ENCODE measurements around the gene RTTN.

Gene RTTN

DNA sequence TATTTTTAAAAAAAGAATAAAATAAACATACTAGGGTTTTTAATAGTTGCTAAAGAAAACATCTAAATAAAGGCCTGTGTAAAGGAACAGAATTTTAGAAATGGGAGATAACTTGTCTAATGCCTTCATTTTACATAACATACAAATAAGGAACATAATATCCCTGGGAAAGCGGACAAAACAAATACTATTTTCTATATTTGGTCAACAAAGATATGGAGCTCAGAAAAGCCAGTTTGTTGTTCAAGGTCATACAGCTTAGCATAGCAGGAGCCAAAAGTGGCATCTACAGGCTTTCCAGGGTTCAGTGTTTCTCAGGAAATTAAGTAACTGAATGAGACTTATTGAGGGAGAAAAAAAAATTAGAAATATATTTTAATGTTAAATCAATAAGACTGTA, 184.4 kb downstream of the RTTN start:
- TF ChIP-seq POLR2AphosphoS5 (IDR thresholded peaks at IDR 0.05; ENCODE audit: low read depth, low read length): no peak
- TF ChIP-seq TAF1 (IDR thresholded peaks at IDR 0.05; ENCODE audit: borderline replicate concordance, insufficient read depth, low read length): no peak
- TF ChIP-seq, protein P1, sequence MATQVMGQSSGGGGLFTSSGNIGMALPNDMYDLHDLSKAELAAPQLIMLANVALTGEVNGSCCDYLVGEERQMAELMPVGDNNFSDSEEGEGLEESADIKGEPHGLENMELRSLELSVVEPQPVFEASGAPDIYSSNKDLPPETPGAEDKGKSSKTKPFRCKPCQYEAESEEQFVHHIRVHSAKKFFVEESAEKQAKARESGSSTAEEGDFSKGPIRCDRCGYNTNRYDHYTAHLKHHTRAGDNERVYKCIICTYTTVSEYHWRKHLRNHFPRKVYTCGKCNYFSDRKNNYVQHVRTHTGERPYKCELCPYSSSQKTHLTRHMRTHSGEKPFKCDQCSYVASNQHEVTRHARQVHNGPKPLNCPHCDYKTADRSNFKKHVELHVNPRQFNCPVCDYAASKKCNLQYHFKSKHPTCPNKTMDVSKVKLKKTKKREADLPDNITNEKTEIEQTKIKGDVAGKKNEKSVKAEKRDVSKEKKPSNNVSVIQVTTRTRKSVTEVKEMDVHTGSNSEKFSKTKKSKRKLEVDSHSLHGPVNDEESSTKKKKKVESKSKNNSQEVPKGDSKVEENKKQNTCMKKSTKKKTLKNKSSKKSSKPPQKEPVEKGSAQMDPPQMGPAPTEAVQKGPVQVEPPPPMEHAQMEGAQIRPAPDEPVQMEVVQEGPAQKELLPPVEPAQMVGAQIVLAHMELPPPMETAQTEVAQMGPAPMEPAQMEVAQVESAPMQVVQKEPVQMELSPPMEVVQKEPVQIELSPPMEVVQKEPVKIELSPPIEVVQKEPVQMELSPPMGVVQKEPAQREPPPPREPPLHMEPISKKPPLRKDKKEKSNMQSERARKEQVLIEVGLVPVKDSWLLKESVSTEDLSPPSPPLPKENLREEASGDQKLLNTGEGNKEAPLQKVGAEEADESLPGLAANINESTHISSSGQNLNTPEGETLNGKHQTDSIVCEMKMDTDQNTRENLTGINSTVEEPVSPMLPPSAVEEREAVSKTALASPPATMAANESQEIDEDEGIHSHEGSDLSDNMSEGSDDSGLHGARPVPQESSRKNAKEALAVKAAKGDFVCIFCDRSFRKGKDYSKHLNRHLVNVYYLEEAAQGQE (IDR thresholded peaks at IDR 0.05; ENCODE audit: insufficient read depth in 1 of 2, low read depth in 2 of 2, low read length in 2 of 2): no peak

DNA sequence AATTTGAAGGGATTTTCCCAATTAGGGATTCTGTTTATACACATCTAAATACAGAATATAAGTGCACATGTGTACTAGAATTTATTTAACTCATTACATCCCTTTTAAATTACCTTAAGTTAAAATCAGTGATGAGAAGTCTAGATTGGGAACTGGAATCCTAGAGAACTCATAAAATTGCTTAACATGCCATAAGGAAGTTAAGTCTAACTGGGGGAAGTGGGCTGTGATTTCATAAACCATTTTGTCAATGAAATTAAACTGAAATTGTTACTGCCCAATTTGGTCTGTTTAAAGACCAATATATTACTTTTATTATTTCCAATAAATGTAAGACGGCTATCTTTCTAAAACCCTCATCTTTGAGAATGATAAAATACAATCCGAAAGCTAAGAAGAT, 185.5 kb downstream of the RTTN start:
- TF ChIP-seq POLR2AphosphoS5 (IDR thresholded peaks at IDR 0.05; ENCODE audit: low read depth, low read length): no peak
- no peak for TF ChIP-seq TAF1 (IDR thresholded peaks at IDR 0.05; ENCODE audit: borderline replicate concordance, insufficient read depth, low read length)
- no peak for TF ChIP-seq FOXP2 (optimal IDR thresholded peaks at IDR 0.05; ENCODE audit: borderline replicate concordance, extremely low read depth, extremely low read length, insufficient read depth)
- TF ChIP-seq, protein P1 (IDR thresholded peaks at IDR 0.05; ENCODE audit: insufficient read depth in 1 of 2, low read depth in 2 of 2, low read length in 2 of 2): no peak
- TF ChIP-seq SIN3A (IDR thresholded peaks at IDR 0.05; ENCODE audit: borderline replicate concordance, insufficient read depth, low read length): no peak

DNA sequence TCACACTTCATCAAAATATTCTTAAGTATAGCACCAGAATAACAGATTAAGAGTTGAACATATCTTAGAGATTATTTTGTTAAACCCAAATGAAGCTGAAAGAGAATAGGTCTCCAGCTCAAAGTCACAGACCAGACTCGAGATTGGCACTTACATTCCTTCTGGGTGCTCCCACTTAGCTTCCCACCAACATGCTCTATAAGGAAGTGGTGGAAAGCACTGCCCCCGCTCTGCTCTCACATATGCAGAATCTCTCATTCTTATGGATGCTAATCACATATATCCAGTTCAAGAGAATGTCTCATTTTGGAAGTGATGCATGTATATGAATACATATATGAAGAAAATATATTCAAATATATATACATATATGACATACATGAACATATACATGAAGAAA, 186.4 kb downstream of the RTTN start:
- TF ChIP-seq POLR2AphosphoS5 (IDR thresholded peaks at IDR 0.05; ENCODE audit: low read depth, low read length) (no peak), TAF1 (IDR thresholded peaks at IDR 0.05; ENCODE audit: borderline replicate concordance, insufficient read depth, low read length) (no peak)

DNA sequence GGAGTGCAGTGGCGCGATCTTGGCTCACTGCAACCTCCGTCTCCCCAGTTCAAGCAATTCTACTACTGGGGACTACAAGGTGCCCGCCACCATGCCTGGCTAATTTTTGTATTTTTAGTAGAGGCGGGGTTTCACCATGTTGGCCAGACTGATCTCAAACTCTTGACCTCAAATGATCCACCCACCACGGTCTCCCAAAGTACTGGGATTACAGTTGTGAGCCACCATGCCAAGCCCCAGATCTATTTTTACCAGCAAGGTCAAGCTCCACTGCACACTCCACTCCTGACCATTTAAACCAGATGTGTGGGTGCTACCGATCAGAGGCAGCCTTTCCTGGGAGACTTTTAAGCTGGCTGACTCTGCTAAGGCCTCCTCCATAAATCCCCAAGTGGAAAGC, 190.4 kb downstream of the RTTN start:
- no peak for TF ChIP-seq TAF1 (IDR thresholded peaks at IDR 0.05; ENCODE audit: borderline replicate concordance, insufficient read depth, low read length)
- no peak for TF ChIP-seq FOXP2 (optimal IDR thresholded peaks at IDR 0.05; ENCODE audit: borderline replicate concordance, extremely low read depth, extremely low read length, insufficient read depth)
- no peak for TF ChIP-seq SIN3A (IDR thresholded peaks at IDR 0.05; ENCODE audit: borderline replicate concordance, insufficient read depth, low read length)
- TF ChIP-seq, protein P1 (IDR thresholded peaks at IDR 0.05; ENCODE audit: insufficient read depth in 1 of 2, low read depth in 2 of 2, low read length in 2 of 2): no peak
- no peak for TF ChIP-seq POLR2AphosphoS5 (IDR thresholded peaks at IDR 0.05; ENCODE audit: low read depth, low read length)

DNA sequence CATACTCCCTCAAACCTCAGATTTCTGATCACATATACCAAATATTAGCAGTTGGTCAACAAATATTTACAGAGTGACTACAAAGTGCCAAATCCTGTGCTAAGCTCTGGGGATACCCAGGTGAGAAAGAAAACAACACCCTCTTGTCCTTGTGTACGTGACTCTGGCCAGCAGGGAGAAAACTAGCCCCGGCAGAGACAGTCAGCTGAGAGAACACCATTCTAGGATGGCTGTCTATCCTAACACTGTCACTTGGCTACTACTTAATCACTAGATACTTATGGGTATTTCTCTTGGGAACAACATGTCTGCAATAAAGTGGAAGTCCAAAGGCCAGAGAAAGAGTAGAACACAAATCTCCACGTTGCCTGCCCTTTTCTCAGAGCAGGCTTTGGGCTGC, 199.9 kb downstream of the RTTN start:
- TF ChIP-seq FOXP2 (optimal IDR thresholded peaks at IDR 0.05; ENCODE audit: borderline replicate concordance, extremely low read depth, extremely low read length, insufficient read depth): no peak

DNA sequence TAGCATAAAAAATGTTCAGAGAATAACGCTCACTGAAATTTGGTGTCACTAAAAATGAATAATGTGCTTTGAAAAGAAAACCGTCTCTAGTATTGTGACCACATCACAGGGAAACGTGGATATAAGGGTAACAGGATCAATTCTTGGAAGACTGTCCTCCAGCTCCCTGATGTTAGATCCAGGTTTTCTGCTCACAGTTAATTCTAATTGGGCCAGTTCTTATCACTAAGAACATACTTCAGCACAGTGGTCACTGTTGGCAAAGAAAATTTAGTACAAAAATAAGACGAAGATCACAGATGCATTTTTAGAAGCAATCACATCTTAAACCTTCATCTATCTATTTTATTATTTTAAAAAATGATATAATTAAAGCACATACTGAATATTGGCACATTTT, 200.8 kb downstream of the RTTN start:
- TF ChIP-seq, protein P1 (IDR thresholded peaks at IDR 0.05; ENCODE audit: insufficient read depth in 1 of 2, low read depth in 2 of 2, low read length in 2 of 2): no peak
- TF ChIP-seq FOXP2 (optimal IDR thresholded peaks at IDR 0.05; ENCODE audit: borderline replicate concordance, extremely low read depth, extremely low read length, insufficient read depth): no peak
- TF ChIP-seq SIN3A (IDR thresholded peaks at IDR 0.05; ENCODE audit: borderline replicate concordance, insufficient read depth, low read length): no peak
- no peak for TF ChIP-seq TAF1 (IDR thresholded peaks at IDR 0.05; ENCODE audit: borderline replicate concordance, insufficient read depth, low read length)
- no peak for TF ChIP-seq POLR2AphosphoS5 (IDR thresholded peaks at IDR 0.05; ENCODE audit: low read depth, low read length)

All from PFSK-1 (cell line).